Measurements from ENCODE around the gene POMC. TPM values are rescaled to one million over a fixed set of nuclear protein-coding genes. Genes with fewer than 3 reads are reported as not detected.
"Not testable (repeated sequence)": the region's sequence is repeated elsewhere in the genome, so short reads cannot be mapped to it uniquely, and the experiment has no call there.

Gene POMC
- polyA plus RNA-seq, 10 donors = 1.2 to 4.7 (median 2.0) TPM

DNA sequence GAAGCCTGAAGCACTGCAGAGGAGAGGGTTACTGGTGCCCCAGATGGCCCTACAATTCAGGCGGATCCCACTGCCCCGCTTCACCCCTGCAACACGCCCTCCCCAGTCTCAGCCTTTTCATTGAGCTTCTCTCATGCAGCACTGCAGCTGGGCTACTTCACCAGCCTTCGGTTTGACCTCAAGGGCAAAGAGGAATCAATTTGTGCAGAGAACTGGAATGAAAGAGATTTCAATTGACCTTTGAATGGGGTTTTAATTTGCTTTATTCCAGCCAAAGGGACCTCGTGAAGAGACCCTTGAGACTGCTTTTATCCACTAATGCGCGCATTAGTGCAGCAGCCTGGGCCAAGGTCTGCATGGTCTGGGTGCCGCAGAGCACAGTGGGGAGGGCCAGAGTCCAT is 8.8 kb upstream of the POMC start:
- no peak for DNase-seq

DNA sequence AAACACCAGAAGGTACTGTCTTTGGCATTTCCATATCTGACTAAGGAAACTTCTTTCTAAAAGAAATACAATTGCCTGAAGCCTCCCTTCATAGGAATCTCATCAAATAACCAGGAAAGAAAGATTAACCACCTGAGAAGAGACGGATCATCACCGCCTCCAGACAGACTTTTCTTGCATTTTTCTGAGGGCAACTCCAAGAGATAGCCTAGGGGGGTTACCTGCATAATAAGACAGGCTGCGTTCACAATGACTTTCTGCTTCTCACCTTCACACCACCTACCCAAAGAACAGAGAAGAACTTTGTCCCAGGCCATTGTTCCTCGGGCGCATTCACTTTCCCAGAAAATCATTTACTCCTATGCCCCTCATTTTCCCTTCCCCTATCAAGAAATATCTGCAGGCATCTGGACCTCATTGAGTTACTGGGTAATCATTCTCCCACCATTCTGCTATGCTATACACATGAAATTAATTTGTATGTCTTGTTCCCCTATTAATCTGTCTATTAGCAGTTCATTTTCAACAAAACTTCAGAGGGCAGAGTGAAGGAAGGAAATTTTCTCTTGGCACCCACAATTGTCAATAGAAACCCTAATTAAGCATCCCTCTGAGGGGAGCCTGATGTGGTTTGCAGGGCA is 8.3 kb upstream of the POMC start:
- DNase-seq = no peak

DNA sequence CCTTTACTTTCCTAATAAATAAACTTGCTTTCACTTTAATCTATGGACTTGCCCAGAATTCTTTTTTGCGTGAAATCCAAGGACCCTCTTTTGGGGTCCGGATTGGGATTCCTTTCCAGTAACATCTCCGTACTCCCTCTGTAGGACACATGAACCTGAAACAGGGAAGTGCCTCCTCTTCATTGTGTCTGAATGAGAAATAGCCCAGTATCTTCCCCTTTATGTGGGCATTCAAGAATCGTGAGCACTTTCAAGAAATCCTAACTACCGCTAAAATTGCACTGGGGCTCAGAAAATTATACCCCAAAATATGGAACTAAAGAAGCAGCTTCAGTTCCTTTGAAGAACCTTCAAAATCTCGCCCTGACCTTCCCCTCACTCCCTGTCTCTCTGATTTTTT is 7.8 kb upstream of the POMC start:
- no peak for DNase-seq

- no peak for DNase-seq
These were observed 5.9 kb upstream of the POMC start for GRCh38 chr2:25174192-25174861.

DNA sequence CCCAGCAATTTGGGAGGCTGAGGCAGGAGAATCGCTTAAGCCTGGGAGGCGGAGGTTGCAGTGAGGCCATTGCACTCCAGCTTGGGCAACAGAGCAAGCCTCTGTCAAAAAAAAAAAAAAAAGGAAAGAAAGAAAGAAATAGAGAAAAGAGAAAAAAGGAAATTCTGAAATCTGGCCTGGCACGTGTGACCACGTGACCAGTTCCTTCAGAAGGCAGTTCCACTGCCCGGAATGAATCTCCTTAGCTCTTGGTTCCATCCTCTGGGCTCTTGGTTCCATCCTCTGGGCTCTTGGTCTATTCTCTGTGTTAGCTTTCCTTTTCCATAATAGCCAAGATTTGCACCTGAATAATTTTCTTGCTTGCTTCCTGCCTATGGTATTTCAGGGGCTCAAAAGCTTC is 5.3 kb upstream of the POMC start:
- no peak for DNase-seq

- DNase-seq = no peak
These were observed 2.5 kb upstream of the POMC start for GRCh38 chr2:25170888-25171287.

- no peak for DNase-seq
These were observed 692 bp upstream of the POMC start for GRCh38 chr2:25169073-25169470.

- DNase-seq = no peak
These were observed 2.1 kb downstream of the POMC start for GRCh38 chr2:25165992-25166875.

- DNase-seq = no peak
These were observed 3.8 kb downstream of the POMC start for GRCh38 chr2:25164561-25164960.

GRCh38 chr2:25162061-25162460 is 6.3 kb downstream of the POMC start:
- not testable (repeated sequence) for DNase-seq

DNA sequence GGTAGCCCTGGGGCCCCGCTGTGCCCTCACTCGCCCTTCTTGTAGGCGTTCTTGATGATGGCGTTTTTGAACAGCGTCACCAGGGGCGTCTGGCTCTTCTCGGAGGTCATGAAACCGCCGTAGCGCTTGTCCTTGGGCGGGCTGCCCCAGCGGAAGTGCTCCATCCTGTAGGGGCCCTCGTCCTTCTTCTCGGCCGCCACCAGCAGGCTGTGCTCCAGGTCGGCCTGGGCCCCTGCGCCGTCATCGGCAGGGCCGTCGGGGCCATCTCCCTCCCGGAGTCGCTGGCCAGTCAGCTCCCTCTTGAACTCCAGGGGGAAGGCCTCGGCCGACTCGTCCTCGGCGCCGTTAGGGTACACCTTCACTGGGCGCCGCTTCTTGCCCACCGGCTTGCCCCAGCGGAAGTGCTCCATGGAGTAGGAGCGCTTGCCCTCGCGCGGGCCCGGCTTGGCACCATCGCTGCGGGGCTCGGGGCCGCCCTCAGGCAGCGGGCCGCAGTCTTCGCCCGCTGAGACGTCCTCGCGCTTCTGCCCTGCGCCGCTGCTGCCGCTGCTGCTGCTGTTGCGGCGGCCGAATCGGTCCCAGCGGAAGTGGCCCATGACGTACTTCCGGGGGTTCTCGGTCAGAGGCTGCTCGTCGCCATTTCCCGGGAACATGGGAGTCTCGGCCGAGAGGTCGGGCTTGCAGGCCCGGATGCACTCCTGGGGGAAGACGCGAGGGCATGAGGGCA is 7.2 kb downstream of the POMC start:
- peak; percentile 47 to 85 (median 58) for DNase-seq

DNA sequence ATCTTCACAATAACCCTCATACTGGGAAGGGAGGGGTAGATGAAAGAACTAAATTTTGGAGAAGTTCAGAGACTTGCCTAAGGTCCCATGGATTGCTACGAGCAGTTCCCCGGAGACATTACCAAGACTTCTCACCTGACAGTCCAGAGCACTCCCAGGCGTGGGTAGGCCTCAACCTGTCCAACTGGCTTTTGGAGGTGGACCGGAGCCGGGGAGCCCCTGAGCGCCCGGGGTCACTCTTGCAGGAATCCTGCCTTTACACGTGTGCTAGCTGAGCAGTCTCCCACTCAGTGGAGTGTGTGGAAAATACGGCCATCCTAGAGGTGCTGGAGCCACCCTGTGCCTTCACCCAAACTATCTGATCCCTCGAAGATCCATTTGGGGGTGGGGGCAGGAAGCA is 8.0 kb downstream of the POMC start:
- no peak for DNase-seq

GRCh38 chr2:25159949-25160348 is 8.4 kb downstream of the POMC start:
- peak in 1 of 3 donors; percentile 33 for DNase-seq

DNA sequence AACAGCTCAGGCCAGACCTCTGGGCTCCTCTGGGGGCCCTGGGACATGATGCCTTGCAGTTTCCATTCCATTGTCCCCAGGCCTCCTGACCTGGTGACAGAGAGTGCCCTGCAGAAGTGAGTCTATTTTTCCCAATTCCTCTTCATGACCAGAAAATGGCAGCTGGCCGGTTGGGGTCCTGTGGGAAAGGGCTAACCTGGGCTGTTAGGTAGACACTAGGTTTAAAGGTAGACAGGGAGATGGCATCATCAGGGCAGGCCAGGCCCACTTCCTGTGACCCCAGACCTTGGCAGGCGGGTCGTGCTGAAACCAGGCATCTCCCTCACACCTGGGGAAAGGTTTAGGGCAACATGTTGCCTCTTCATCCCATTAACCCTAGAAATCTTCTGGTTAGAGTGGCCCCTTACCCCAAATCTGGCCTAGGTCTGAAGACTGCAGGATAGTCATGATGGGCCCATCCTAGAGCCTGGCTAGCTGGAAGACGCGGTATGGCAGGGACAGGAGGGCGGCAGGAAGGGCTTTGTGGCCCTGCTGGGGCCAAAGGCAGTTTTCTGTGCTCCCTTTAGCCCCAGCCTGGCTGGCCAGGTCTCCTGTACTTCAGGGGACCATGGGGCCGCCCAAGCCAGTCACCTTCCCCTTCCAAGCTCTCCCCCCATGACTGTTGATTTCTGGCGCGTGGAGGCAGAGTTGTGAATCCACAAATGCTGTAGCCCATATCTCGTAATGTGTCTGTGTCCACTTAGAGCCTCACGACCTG is 10.1 kb downstream of the POMC start:
- no peak for DNase-seq

- DNase-seq = no peak
These were observed 13.0 kb downstream of the POMC start for GRCh38 chr2:25155401-25155800.

- DNase-seq = peak; percentile 40 to 54 (median 47)
These were observed 16.7 kb downstream of the POMC start for GRCh38 chr2:25151718-25152117.

DNA sequence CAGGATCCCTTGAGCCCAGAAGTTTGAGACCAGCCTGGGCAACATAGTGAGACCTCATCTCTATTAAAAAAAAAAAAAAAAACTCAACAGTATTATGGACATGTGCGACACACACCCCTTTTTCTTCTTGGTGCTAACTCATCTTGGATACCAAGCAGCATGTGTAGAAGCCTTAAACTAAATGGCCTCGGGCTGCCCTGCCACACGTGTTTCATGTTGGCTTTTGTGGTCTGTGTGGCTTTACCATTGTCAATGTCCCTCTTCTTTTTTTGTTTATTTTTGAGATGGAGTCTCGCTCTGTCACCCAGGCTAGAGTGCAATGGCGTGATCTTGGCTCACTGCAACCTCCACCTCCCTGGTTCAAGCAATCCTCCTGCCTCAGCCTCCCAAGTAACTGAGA is 17.4 kb downstream of the POMC start:
- DNase-seq = not testable (repeated sequence)

DNA sequence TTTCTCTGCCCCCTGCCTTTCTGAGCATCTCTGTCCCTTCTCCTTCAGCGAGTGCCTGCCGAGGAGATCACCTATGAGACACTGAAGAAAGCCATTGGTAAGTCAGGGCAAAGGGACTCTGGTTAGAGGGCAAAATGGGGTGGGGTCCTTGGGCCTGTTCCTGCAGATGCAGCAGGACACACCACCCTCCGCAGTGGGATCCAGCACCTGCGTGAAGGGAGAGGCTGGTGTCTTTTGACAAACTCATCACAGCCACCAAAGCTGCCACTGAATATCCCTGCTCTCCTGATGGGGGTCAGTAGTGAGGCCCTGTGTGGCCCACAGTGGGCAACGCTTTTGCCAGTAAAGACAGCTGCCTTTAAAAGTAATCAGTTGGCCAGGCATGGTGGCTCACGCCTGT is 18.7 kb downstream of the POMC start:
- DNase-seq = no peak

DNA sequence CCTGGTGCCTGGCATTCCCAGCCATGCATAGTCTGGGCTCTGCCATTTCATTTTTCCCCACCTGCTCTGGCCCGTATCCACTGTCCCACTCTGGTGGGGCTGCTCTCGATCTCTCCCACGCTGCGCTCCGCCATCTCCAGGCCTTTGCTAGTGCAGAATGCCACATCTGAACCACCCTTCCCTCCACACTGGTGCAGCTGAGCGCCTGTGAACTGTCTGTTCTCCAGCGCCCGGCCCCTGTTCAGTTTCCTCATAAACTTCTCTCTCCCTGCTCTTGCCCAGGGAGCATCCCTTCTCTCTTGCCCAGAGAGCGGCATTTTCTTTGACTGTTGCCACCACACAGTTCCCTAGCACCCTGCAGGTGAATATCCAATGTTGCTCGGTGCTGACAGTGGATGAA is 21.5 kb downstream of the POMC start:
- DNase-seq = no peak

- no peak for DNase-seq
These were observed 22.6 kb downstream of the POMC start for GRCh38 chr2:25145803-25146202.

DNA sequence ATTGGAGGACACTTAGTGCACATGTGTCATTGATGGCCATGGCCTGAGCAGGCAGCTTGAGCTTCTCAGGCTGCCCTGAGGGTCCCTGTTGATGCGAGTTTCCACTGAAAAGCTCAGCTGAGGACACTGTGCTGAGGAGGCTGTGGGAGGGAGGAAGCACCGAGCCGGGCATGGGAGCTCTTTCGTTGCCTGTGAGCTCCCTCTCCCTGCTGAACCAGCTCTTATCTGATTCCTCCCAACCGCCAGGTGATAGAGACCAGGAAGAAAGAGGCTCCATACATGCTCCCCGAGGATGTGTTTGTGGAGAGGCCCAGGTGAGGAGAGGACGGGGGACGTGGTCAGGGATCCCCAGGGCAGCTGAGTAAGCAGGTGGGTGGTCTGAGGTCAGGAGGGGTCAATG is 27.3 kb downstream of the POMC start:
- no peak for DNase-seq
